Vein endothelial cell (primary cell): ENCODE results near the gene APC. TPM values are rescaled to one million over a fixed set of nuclear protein-coding genes. Genes with fewer than 3 reads are reported as not detected.

ENCODE experiments used
- small RNA-seq: library from RNA; depleted of rRNA; stranded (forward); fragments of <200 nt; gene quantifications from one replicate; pipeline ENCODE3, GENCODE V24; 2012
- total RNA-seq: library from RNA; depleted of rRNA; stranded (reverse); fragments of >200 nt; gene quantifications from 2 replicates; pipeline ENCODE4 v1.2.3, GENCODE V29; 2012

The APC gene
- 67.9 and 70.2 TPM in 2 replicates for total RNA-seq

GRCh38 chr5:112737463-112738190, at the start of gene APC:
TSS of gene APC (plus strand) at chr5:112737885. CDS start at chr5:112754891, 17,006 bp downstream.

DNA sequence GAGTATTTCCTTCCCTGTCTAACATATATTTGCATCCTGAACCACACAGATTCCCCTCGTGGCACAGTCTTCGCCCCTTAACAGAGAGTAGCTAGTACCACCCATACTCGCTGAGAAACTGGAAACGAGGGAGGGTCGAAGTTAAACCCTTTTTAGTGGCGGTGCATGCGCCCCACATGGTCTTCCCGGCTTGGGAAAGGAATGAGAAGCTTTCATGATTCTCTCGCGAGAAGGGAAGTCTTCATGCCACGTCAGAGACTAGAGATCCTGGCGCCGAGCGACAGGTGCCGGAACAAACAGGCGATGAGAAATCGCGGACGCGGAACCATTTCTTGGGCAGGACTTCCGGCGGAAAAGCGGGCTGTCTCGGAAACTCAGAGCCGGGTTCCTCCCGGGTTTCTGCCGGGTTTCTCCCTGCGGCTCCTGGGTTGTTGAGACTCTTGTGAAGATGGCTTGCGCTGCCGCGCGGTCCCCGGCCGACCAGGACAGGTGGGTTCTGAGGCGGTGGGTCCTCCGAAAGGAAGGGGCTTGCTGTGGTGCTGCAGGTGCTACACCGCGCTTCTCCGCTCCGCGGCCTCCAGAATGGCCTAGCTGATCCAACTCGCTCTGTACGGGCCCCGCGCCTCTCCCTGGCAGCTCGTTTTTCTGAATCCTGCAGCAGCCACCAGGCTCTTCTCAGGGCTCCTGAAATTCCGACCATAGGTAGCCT, 123.4 kb downstream of the APC start, which contains the start of gene SRP19:
TSS of gene SRP19 (plus strand) at position 359 of the 709 bp plus-strand sequence. CDS start at position 449, 90 bp downstream.

Small RNA genes within 50 kb of the gene (small RNA-seq; reads per million reads assigned to genes)
- not detected for gene RNU6-482P

Other genes starting within 250 kb of the APC start
- gene SRP19, start 123.4 kb downstream of the APC start, total RNA-seq, result 39.5 and 57.2 TPM in 2 replicates
- 42.1 and 47.2 TPM in 2 replicates for gene REEP5, start 184.3 kb downstream of the APC start, total RNA-seq
- gene DCP2, start 238.9 kb downstream of the APC start, total RNA-seq, result 39.5 and 59.6 TPM in 2 replicates